K562 (cell line): Measurements from ENCODE around the gene EPN2. TPM values are rescaled to one million over a fixed set of nuclear protein-coding genes. Genes with fewer than 3 reads are reported as not detected.

ENCODE experiments used
- ARHGAP35 ChIP-seq: fragments of 450-650 bp; IDR thresholded peaks from 2 replicates; pipeline ENCODE4 v1.6.1; 2018; ENCODE audit not compliant: partially characterized antibody
- CREM ChIP-seq: IDR thresholded peaks from 2 replicates; pipeline ENCODE4 v1.6.1; 2014; ENCODE audit warnings: antibody characterized with exemption, low read depth
- DMBX1 ChIP-seq: fragments of 250-450 bp; sonication (Bioruptor Pico); IDR thresholded peaks from 2 replicates; pipeline ENCODE4 v1.8.0; 2022; ENCODE audit warnings: inconsistent platforms, mild to moderate bottlenecking, moderate library complexity, borderline replicate concordance
- ESRRA ChIP-seq: fragments of 450-650 bp; IDR thresholded peaks from 2 replicates; pipeline ENCODE4 v1.6.1; 2014; ENCODE audit warnings: low read depth, mild to moderate bottlenecking, moderate library complexity, borderline replicate concordance
- ETV1 ChIP-seq: fragments of 450-650 bp; conservative IDR thresholded peaks from 2 replicates; pipeline ENCODE4 v1.6.1; 2016; ENCODE audit warnings: missing genetic modification characterization, control low read depth, low read depth, missing compliant biosample characterization
- ETV6 ChIP-seq, 3 experiments: fragments of 150-350 bp in 1 of 3; sonication (generic) in 1 of 3; formaldehyde crosslinking in 1 of 3; IDR thresholded peaks; 2 replicates each; pipeline versions ENCODE4 v1.6.1 to v1.8.0; 2014 to 2022; ENCODE audit warnings: borderline replicate concordance in 2 of 3, low read depth in 2 of 3, antibody characterized with exemption in 1 of 3, low read length in 1 of 3, mild to moderate bottlenecking in 1 of 3, missing genetic modification reagents in 1 of 3
- GTF3C2 ChIP-seq: IDR thresholded peaks from 3 replicates; pipeline ENCODE4 v1.6.1; 2011; ENCODE audit warnings: borderline replicate concordance, mild to moderate bottlenecking, moderate library complexity; ENCODE audit not compliant: insufficient read length; ENCODE audit errors: extremely low read depth
- LEF1 ChIP-seq: fragments of 450-650 bp; IDR thresholded peaks from 2 replicates; pipeline ENCODE4 v1.6.1; 2016; ENCODE audit warnings: mild to moderate bottlenecking
- NFRKB ChIP-seq: fragments of 450-650 bp; IDR thresholded peaks from 2 replicates; pipeline ENCODE4 v1.6.1; 2016; ENCODE audit warnings: low read depth
- TCFL5 ChIP-seq: fragments of 250-450 bp; sonication (Bioruptor Pico); conservative IDR thresholded peaks from 2 replicates; pipeline ENCODE4 v1.6.1; 2021; ENCODE audit warnings: mild to moderate bottlenecking, moderate library complexity, matching md5 sums
- TRIM24 ChIP-seq, 2 experiments: fragments of 450-650 bp; IDR thresholded peaks; 2 replicates each; pipeline ENCODE4 v1.6.1; 2016
- ZBTB12 ChIP-seq: fragments of 250-450 bp; sonication (Bioruptor Pico); IDR thresholded peaks from 2 replicates; pipeline ENCODE4 v1.4.0; 2020
- ZNF121 ChIP-seq: sonication (generic); formaldehyde crosslinking; conservative IDR thresholded peaks from 2 replicates; pipeline ENCODE4 v1.8.0; 2022; ENCODE audit warnings: missing genetic modification reagents
- ZNF239 ChIP-seq: fragments of 250-450 bp; sonication (Bioruptor Pico); IDR thresholded peaks from 2 replicates; pipeline ENCODE4 v1.4.0; 2020; ENCODE audit warnings: mild to moderate bottlenecking
- ZNF318 ChIP-seq, 2 experiments: fragments of 450-650 bp; IDR thresholded peaks; 2 replicates each; pipeline ENCODE4 v1.6.1; 2016; ENCODE audit warnings: mild to moderate bottlenecking in 2 of 2, borderline replicate concordance in 1 of 2, low read depth in 1 of 2, moderate library complexity in 1 of 2
- ZNF589 ChIP-seq: fragments of 200-800 bp; sonication (Bioruptor generic); IDR thresholded peaks from 2 replicates; pipeline ENCODE4 v1.6.1; 2016; ENCODE audit warnings: low read depth, missing genetic modification characterization, missing compliant biosample characterization
- polyA plus RNA-seq, 8 experiments: library from polyadenylated mRNA; depleted of rRNA in 4 of 8; stranded (reverse) in 5 of 8; unstranded in 3 of 8; fragments of >200 nt; fragmentation: Nextera tagmentation in 2 of 8; fragmentation: Illumina TruSeq in 1 of 8; extraction: Ambion mirVana in 2 of 8; extraction: Trizol in 1 of 8; gene quantifications; 2 replicates each; pipeline versions ENCODE4 v1.2.1 to v1.2.3, GENCODE V29; 2011 to 2014; ENCODE audit warnings: inconsistent platforms in 1 of 8, missing spikeins in 1 of 8
- total RNA-seq, 7 experiments: library from RNA; depleted of rRNA in 6 of 7; stranded (reverse); fragments of >200 nt in 6 of 7; fragmentation: Illumina TruSeq in 2 of 7; extraction: Trizol in 2 of 7; gene quantifications; 2 replicates each; pipeline versions ENCODE4 v1.2.1 to v1.2.3, GENCODE V29; 2011 to 2021; ENCODE audit warnings: low replicate concordance in 1 of 7

EPN2 gene
- total and polyA plus RNA-seq, 9 of the 15 experiments (the other 6 are each of a cell fraction or from before 2014, with no cell fraction given) = 1.0 to 12.9 (median 8.9) TPM

GRCh38 chr17:19304209-19304608, 67.0 kb downstream of the EPN2 start (continued):
- TF ChIP-seq ZBTB12 (CRISPR knock-in tag) (0 out of 2 replicates have a peak, but pooled peaks have one; percentile 6), ETV1 (tag) (peak; percentile 81), DMBX1 (peak; percentile 57; the same call in 1 of the 2 replicates), ESRRA (peak; percentile 99), ARHGAP35 (no peak), CREM (peak; percentile 71), ZNF589 (peak; percentile 83), ZNF121 (CRISPR knock-in tag) (no peak), LEF1 (peak; percentile 64; the same call in 1 of the 2 replicates), TRIM24 (IDR thresholded peaks at IDR 0.05) (no peak), TCFL5 (CRISPR knock-in tag) (0 out of 2 replicates have a peak, but pooled peaks have one; percentile 20), ZNF318 (IDR thresholded peaks at IDR 0.05; ENCODE audit: borderline replicate concordance in 1 of 2, low read depth in 1 of 2) (0 out of 4 replicates have a peak, but pooled peaks of 1 of the 2 experiments have one; percentile 24), NFRKB (peak; percentile 51; the same call in 1 of the 2 replicates), ZNF239 (peak; percentile 17; the same call in 1 of the 2 replicates), GTF3C2 (no peak), ETV6 (IDR thresholded peaks at IDR 0.05; ENCODE audit: borderline replicate concordance in 1 of 2, low read depth in 2 of 2, low read length in 1 of 2) (peak; percentile 43 to 63; a peak in 2 of 4 replicates), ETV6 (CRISPR knock-in tag; IDR thresholded peaks at IDR 0.05; ENCODE audit: borderline replicate concordance) (no peak)
